HG03571 (cell line): ENCODE data around the gene SEC63.
"Not testable (repeated sequence)": the region's sequence is repeated elsewhere in the genome, so short reads cannot be mapped to it uniquely, and the experiment has no call there.

Experiments used
- ATAC-seq: cut with Tn5 transposase; IDR thresholded peaks from one replicate; pipeline ENCODE4 v1.9.1; 2021; ENCODE audit not compliant: unreplicated experiment

SEC63 gene

GRCh38 chr6:107972413-107973096, 14.5 kb upstream of the SEC63 start:
- ATAC-seq, result no peak

DNA sequence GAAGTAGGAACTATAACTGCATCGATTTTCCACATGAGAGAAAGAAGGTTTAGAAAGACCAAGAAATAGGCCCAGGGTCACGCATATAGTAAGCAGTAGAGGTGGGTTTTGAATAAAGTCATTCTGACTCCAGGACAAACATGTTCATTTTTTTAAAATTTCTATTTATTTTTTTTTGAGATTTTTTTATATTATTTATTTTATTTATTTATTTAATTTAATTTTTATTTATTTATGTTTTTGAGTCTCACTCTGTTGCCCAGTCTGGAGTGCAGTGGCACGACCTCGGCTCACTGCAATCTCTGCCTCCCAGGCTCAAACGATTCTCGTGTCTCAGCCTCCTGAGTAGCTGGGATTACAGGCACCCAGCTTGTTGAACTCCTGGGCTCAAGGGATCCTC, 13.2 kb upstream of the SEC63 start:
- ATAC-seq, result no peak

GRCh38 chr6:107970255-107970654, 12.2 kb upstream of the SEC63 start:
- ATAC-seq, result no peak

DNA sequence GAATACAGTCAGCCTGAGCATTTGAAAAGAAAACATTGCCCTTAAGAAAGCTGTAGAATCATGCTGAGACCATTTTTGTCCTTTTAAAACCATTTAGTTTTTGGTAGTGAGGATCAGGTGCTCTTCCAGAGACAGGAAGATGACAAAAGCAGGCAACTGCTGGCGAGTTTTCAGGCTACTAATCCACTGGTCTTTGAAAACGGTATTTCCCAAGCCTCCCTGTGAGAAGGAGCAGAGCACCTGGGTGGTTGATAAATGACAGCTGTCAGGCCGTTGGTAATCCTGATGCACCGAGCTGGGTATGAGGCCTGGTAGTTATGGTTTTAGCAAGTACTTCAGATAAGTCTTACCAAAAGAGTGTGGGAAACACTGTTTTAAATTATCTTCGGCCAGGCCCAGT, 10.1 kb upstream of the SEC63 start:
- no peak for ATAC-seq

GRCh38 chr6:107965746-107966145, 7.7 kb upstream of the SEC63 start:
- ATAC-seq, result no peak

GRCh38 chr6:107962723-107963122, 4.7 kb upstream of the SEC63 start:
- ATAC-seq, result no peak

DNA sequence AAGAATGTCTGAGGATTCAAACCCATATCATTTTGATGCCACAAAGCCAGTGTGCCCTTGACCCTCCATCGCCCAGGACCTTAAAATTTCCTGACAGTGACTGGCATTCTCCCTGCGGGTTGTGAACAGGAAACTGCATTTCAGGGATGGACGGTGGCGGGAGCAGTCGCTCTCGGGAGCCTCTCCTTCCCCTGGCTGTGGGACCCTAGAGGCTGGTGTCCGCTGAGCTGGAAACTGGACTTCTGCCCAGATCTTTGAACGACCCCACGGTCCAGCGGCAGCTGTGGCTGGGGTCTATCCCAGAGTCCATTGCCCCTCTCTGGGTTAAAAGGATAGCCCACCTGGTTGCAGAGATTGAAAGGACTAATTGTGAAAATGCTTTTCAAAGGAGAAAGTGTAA, 1.4 kb upstream of the SEC63 start:
- ATAC-seq, result no peak

DNA sequence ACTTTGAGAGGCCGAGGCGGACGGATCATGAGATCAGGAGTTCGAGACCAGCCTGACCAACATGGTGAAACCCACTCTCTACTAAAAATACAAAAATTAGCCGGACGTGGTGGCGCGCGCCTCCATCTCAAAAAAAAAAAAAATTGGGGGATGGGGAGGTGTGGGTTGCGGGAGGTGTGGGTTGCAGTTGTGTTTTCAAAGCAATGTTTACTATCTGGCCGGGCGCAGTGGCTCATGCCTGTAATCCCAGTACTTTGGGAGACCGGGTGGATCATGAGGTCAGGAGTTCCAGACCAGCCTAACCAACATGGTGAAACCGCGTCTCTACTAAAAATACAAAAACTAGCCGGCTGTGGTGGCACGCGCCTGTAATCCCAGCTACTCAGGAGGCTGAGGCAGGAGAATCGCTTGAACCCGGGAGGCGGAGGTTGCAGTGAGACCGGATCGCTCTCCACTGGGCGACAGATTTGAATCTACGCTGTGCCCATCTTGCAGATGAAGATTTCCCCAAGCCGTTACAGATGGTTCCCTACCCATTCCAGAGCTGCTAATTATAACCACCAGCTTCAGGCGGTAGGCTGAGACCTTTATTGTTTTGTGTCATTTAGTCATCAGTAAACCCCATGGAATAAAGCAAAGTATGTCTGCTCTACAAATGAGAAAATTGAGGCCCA, 818 bp upstream of the SEC63 start:
- not testable (repeated sequence) for ATAC-seq

DNA sequence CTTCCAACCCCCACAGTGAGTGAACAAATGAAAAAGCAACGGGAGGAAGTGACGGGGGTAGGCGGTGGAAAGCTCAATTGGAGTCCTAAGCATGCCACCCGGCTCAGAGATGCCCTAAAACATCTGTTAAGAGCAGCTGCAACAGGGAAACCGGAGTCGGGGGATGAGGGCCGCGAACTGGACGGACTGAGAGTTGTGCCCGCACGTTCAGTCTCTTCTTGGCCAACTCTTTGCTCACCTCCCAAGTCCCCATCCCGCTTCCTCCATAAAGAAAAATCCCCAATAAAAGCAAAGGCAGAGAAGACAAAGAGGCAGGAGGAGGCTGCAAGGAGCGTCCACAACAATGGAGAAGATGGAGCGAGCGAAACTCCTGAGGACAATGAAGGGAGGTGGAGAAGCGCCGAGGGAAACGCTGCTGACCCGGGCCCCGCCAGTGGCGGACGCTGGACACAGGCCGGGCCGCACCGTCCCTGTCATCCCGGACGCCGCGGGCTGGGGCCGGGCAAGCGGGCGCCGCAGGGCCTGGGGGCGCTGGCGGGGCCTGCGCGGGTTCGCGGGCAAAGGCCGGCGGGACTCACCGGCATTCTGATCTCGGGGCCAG, 600 bp downstream of the SEC63 start:
- ATAC-seq, result peak; percentile 39

DNA sequence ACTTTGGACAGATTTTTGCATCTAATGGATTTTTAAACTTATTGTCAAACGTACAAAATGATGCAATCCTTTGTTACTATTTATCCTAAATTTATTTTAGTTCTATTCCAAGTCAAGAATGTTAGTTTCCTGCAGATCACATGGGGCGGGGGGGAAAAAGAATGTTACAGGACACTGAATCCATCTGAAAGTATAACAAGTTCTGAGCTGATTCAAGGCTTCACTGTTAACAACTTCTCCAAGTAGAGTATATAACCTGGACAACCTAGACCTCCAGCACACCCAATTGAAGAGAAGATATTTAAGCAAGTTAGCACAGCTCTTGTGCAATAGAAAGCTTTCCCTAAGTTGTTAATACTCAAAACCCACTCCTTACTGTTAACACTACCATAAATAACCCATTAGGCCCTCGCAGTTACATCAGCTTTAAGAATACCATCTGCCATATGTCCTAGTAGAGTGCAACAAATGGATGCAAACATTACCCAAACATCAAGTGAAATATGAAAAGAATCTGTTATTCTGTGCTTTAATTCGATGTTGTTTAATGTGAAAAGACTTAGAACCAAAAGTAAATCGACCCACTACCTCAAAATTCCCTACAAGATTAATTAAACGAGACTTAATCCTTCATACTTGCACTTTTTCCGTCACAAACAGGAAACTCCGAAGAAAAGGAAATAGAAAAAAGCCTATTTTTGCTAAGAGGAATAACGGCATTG, 1.3 kb downstream of the SEC63 start:
- no peak for ATAC-seq

GRCh38 chr6:107956181-107956580, 1.8 kb downstream of the SEC63 start:
- ATAC-seq, result no peak

GRCh38 chr6:107953858-107954414, 4.1 kb downstream of the SEC63 start:
- not testable (repeated sequence) for ATAC-seq

- ATAC-seq, result no peak
Measured at GRCh38 chr6:107943626-107944439, 14.2 kb downstream of the SEC63 start.

DNA sequence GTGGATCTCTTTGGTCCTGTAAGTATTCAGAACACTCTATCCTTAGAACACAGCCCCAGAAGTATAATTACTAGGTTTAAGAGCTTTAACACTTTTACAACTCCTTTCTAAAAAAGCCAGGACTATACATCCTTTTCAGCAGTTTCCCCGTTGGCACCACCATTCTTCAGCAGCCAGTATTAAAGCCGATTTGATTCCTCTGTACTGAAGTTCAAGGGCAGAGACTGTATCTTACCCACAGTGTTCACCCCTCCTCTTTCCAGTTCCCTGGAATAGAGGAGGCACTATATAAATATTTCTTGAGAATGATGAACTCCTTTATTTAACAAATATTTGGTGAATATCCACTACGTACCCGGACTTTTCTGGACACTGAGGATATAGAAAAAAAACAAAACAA, 15.9 kb downstream of the SEC63 start:
- ATAC-seq, result no peak

DNA sequence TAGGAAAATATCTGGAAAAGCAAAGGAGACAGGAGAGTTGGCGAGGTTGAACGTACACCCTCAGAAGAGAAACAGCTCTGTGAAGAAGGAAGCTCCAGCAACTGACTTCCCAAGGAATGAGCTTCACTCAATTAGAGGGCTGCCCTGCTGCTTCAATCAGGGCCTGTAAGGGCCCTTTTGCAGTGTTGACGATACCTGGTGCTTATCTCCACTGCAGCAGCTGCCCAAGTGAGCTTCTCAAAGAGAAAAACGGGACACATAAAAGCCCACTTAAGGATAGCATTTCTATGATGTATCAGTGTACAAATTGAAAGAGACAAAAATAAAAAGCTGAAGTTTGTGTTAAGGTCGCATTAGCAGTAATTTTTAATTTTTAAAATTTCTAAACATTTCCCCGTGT, 16.4 kb downstream of the SEC63 start:
- no peak for ATAC-seq

DNA sequence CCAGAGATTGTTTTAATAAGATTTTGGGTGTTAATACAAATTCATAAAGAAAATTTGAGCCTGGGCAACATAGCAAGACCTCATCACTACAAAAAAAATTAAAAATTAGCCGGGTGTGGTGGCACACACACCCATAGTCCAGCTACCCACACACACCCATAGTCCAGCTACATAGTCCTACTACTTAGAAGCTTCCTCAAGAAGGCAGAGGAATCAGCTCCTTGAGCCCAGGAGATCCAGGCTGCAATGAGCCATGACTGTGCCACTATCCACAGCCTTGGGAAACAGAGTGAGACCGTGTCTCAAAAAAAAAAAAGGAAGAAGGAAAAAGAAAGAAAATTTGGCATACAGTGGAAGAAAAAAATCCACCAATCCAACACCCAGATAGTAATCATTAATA, 16.8 kb downstream of the SEC63 start:
- ATAC-seq, result no peak

GRCh38 chr6:107936910-107937292, 21.1 kb downstream of the SEC63 start:
- not testable (repeated sequence) for ATAC-seq

- no peak for ATAC-seq
Measured at GRCh38 chr6:107936162-107936909, 21.7 kb downstream of the SEC63 start.

DNA sequence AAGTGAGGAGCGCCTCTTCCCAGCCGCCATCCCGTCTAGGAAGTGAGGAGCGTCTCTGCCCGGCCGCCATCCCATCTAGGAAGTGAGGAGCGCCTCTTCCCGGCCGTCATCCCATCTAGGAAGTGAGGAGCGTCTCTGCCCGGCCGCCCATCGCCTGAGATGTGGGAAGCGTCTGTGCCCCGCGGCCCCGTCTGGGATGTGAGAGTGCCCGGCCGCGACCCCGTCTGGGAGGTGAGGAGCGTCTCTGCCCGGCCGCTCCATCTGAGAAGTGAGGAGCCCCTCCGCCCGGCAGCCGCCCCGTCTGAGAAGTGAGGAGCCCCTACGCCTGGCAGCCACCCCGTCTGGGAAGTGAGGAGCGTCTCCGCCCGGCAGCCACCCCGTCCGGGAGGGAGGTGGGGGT, 23.8 kb downstream of the SEC63 start:
- ATAC-seq, result not testable (repeated sequence)

DNA sequence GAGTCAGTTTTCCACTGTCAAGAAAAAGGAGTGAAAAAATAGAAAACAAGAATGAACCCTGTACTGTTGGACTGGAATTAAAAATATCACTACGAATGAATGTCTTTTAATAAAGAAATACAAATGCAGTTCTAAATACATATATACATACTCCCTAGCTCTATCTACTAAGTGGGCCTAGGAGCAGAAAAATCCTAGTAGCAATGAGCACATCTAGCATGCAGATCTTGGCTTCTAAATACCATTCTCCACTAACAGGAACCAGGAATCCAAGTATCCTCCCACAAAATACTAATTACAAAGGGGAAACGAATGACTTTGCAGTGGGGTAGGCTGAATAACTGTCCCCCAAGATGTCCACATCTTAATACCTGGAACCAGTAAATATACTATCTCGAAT, 25.4 kb downstream of the SEC63 start:
- ATAC-seq, result no peak
